COLO668 (cell line): ENCODE results near the gene DPP6.

Source experiments
- DNase-seq: peaks from one replicate; lab custom pipeline; 2025; ENCODE audit not compliant: unreplicated experiment; lab: John Stamatoyannopoulos, UW

The DPP6 gene

DNA sequence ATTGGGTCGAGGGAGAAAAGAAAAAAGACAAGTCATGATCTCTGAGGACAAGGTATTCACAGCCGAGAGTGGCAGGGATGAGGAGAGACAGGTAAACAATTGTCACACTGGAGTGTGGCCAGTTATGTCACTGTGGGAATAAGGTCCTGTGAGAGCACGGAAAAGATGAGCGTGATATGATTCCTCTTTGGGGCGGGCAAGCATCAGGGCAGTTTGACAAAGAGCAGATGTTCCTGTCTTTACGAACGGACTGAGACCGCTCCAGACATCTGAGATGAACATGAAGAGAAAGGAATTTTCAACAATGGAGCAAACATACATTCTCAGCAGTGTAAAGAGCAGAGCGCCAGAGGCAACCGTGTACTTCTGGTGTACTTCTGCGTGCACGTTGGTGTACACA, 278.1 kb downstream of the DPP6 start:
- no peak for DNase-seq

DNA sequence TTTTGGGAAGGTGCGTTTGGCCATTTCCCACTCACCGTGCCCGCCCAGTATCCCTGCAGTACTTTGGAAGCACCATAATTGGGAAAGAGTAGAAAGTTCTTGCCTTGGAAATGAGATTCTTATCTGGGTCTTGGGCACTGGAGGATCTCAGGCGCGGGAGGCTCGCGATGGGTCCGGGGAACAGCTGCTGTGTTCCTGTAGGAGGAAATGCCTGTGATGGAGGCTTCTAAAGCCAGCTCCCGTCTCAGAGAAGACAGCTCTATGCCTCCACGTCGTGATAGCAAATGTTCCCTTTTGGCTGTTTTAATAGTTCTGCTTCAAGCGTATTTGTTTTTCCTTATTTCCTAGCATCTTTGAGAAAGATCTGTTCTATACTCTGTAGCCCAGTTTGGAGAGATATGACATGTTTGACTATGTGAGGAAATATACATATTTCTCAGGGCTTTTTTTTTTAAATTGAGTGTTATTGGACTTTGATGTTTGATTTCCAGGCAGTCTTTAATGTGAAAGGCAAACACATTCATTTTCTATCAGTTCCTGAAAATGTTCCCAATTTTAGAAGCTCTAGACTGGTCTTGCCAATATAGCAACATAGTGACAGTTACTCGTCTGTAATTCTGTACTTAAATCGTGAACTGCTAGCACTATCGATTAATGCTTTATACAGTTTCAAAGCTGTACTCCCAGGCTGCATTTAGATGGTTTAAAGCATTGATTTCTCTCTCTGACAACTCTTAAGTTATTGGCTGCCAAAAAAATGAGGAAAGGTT, 280.8 kb downstream of the DPP6 start:
- no peak for DNase-seq

DNA sequence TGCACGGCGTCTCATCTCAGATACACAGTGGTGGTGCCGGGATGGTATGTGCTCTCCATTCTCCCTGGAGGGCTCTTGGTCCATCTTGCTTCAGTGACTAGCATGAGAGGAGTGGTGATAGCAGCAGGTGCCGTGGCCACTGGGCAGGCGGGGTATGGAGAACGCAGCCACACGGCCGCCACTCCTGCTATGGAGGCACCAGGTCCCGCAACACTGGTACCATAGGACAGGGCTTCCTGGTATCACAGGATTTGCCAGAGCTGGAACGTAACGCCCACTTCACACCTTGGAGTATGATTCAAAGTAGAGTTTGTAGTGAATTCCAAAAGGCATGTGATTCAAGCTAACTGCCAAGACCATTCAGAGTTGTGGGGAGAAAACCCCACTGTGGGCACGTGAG, 284.1 kb downstream of the DPP6 start:
- no peak for DNase-seq

DNA sequence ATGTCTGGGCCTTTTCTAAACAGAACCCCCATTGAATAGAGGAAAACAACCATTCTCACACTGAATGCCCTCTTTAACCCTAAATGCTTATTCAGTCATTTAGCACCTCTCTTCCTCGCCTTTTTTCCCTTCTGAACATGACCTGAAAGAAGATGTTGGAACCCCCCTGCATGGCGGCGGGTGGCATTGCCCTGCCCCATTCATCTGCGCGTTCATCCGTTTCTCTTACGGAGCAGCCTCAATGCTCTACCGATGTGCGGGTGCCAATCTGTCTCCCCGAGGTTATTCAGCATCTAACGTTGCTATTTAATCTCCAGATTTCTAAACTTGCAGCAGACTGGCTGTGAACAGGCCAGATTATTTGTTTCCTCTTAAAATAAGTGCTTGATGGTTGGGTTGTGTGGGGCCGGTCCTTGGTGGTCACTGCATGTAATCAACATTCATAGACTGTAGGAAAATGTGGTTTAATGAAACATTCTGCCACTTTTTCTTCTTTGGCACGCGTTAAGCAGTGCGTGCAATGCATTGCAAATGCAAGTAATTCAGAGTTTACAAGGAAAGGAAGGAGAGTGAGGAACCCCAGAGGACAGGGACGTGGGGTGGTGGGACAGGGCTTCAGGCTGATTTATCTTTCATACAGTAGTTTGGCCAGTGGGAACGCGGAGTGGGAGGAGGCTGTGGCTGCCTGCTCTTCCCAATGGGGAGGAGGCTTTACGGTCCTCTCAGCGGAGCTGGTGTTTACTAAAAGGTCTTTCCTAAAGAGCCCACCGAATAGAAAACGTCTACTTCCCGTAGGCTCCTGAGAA, 286.7 kb downstream of the DPP6 start:
- no peak for DNase-seq

DNA sequence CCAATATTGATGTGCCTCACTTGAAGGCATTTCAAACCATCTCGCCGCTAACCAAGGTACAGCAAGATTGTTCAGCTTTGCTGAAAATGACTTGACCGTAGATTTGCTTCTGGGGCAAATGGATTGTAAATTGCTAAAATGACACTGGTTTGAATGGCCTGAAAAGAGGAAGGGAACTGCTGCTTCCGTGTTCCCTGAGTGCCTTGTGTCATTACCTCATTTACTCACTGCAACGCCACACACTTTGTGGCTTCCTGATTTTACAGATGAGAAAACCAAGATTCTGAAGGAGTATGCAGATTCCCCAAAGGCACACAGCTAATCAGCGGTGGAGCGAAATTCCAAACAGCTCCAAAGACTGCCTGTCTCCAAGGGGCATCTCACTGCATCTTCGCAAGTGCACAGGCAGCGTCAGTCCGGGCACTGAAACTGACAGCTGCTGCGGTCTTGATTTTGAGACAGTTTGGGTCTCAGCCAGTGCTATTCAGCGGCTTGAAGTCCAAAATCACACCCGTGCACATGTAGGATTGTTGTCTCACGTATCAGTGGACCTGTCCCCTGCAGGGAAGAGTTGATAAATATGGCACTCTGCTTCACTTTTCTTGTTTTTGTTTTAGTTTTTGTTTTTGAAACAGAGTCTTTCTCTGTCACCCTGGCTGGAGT, 290.9 kb downstream of the DPP6 start:
- DNase-seq, result no peak

DNA sequence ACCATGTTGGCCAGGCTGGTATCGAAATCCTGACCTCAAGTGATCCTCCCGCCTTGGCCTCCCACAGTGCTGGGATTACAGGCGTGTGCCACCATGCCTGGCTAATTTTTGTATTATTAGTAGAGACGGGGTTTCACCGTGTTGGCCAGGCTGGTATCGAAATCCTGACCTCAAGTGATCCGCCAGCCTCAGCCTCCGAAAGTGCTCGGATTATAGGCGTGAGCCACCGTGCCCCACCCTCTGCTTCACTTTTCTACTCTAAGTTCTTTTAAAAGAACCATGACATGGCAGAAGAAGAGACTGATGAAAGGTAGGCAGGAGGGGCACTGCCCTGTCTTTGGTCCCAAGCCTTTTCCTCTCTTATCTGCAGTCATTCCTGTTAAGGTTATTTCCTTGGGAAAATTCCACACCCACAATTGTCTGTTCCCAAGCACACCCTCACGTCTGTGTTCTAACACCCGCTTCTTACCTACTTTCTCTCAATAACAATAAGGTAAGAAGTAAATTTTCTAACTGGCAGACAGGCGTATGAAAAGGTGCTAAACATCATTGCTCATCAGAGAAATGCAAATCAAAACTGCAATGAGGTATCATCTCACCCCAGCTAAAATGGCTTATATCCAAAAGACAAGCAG, 291.7 kb downstream of the DPP6 start:
- no peak for DNase-seq

DNA sequence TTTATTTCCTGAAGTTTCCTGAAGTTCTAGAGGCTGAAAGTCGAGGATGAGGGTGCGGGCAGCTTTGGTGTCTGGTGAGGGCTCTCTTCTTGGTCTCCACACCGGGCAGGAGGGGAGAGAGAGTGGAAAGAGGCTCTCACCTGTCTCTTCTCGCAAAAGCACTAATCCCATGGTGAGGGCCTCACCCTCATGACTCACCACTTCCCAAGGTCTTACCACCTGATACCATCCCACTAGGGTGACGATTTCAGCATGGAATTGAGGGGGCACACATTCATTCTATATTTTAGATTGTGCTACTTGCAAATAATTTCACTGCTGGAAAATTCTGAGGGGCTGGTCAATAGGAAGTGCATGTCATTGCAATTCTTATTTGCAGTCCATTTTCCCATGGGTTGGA, 292.9 kb downstream of the DPP6 start:
- no peak for DNase-seq

DNA sequence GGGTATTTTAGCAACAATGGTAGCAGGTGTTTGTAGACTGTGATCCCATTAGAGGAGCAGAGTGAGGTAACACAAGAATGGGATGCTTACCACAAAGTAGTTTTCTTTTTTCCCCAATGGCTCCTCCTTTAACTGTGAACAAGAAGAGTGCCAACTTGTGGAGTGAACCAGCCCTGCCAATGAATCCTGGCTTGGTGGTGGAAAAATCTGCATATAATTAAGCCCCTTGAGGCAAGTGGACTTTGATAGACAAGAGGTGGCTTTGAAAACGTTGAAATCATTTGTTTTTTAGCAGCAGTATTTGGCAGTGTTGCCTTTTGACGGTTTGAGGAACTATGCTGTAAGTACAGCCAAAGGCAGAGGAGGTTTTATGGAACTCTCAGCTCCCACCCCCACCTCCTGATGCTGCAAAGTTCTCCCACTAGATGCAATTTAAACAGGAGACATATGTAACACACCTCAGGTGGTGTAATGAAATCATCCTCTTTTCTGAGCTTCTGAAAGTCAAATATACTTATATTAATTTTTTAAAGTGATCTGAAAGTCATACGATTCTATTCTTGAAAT, 295.6 kb downstream of the DPP6 start:
- no peak for DNase-seq

DNA sequence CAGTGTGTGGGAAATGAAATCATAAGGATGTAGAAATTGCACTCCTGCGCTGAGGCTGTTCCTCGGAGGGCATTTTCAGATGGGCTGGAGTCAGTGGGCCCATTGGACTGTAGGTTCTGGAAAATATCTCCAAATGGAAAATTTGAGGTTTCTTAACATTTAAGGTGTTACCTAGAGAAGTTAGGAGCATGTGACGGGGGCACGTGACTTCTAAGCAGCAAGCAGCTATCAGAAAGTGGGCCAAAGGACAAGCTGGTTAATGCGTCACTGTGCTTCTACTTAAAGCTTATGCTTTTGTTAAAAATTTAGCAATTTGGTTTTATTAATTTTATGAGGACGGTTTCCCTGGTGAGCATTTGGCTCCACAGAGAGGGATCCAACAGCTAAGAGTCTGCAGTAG, 298.7 kb downstream of the DPP6 start:
- DNase-seq, result no peak

DNA sequence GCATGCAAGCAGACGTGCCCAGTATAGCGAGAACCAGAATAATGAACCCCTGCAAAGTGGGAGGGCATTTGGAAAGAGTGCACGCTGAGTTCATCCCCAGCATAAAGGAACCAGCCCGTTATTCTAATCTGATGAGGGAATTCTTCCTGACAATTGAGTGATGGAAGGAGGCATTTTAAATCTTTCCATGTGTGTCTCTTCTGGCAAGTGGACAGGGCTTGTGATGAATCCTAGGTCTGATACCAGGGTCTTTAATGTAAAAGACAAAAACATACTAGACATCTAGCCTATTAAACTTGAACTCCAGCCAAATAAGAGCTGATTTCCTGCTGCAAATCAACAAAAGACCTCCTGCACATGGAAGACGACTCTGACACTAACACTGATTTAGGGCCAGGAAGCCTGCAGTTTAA, 301.2 kb downstream of the DPP6 start:
- DNase-seq, result no peak

DNA sequence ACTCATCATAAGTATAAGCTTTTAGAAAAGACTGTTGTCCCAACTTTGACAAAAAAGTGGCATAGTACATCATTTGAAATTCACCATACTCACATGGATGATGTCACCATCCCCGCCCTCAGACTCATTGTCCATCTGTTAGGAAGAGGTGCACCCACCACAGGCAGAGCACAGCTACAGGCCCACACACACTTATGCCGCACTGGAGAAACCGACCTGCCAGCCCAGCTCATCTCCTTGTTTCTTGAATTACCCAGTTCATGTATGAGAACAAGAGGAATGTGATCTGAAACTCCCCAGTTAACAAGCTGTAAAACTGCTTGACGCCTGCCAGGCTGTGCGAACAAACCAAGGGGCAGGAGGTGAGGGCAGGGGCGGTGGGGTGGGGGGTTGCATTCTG, 312.0 kb downstream of the DPP6 start:
- no peak for DNase-seq

DNA sequence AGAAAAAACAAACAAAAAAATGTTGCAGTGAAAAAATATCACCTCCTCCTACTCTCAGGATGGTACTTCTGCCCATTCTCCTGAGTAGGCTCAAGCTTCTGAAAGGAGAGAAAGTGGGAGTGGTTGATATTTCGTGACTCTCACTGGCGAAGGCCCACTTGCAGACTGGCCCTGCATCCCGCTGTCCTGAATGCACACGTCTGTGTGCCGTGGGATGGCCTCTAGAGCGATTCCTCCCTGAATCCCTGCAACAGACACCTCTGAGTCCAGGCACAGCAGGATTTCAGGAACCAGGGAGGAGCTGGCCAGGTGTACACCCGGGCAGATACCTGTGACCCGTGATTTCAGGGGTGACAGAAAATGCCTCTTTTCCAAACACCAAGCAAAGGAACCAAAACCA, 319.2 kb downstream of the DPP6 start:
- no peak for DNase-seq

DNA sequence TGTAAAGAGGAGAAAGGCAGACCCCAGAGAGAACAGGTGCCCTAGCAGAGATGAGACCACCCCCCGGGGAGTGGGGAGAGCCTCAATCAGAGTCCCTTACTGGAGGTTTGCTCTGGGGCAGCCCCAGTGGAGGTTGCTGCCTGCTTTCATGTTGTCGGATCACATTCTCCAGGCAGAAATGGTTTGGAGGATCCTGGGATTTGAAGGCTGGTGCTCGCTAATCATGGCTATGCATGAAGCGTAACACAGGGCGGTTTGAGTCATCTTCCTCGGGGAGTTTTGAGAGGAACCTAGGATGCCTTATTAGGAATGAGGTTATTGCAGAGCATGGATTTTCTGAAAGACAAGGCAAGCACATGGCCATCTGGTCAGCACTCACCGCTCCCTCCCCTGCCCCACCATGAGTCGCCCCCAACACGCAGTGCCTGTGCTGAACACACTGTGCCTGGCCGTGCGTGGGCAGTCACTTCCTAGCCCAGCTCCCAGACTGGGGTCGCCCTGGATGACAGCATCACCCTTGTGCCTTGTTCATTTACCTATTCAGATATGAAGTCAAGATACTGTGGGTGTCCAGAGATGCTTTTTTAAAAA, 319.9 kb downstream of the DPP6 start:
- DNase-seq, result no peak

DNA sequence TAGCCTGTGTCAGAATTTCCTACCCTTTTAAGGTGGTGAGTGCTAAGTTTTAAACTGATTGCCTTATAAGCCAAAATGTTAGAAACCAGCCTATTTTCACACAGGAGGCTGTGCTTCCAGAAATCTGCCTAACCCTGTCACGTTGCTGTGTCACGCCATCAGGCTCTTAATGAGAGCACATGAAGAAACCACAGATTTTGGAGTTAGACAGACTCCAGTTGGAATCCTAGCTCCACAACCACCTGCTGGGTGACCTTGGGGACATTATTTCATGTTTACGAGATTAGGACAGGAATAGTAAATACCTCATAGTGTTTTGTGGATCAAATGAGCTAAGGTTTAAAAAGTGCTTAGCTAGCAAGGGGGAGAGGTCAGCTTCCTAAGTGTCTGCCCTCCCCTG, 321.8 kb downstream of the DPP6 start:
- no peak for DNase-seq

DNA sequence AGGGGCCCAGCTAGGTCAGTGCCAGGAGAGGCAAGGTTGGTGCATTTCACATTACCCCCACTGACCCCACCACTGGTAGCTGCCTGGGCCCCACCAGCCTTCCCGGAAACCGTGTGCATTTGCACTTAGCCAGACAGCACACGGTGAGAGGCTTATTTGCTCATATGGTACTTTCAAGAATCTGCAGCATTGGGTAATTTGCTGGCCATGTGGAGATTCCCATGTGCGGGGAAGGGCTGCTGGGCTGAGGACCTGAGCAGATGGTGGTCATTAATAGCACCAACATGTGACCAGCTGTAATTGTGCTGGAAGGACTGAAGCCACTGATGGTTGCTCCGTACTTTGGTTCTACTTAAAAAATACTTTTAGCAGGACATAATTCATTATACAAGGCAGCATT, 323.8 kb downstream of the DPP6 start:
- DNase-seq, result no peak

DNA sequence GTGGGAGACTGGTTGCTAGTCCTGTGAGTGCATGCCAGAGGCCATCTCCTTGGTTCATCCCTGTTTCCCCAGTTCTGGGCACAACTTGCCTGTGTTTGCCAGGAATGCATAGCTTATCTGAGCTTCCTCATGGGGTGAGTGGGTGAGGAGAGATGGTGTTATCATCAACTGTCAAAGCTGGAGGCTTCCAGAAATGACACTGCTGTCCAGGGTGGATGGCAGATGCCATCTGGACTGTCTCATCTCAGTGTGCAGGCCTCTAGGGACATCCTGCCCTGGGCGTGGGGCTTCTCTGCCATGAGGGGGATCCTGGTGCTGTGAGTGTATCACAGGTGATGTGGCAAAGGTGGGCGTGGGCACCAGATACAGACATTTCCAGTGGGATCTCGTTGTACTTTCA, 328.6 kb downstream of the DPP6 start:
- no peak for DNase-seq

DNA sequence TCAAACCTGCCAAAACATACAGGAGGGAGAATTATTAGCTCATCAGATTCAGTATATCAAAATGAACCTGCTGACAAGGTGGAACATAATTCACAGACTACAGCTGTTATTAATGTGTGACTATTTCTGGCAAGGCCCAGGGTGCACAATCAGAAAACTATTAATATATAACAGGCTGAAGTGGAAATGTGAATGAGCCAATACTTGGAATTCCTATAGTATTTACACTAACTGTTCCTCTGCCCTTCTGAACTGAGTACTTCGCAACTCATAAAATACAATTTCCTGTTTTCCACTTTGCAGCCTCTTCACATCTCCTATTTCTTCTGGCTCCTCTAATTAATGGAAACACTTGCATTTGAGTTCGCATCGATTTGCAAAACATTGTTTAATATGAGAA, 330.8 kb downstream of the DPP6 start:
- DNase-seq, result no peak

DNA sequence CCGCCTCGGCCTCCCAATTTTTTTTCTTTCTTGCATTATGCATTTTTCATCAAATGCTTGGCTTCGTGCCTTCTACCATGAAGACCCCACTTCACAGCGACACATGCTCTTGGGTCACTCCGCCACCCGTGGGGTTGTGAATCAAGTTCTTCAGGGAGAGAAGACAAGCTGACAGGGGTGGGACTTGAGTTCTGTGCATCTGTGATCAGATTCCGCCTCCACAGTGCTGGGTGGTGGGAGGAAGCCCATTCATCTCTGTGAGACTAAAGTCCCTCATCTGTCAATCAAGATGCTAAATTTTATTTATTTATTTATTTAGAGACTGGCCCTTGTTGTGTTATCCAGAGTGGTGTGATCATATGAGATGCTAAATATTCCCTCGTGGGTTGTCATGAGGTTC, 333.0 kb downstream of the DPP6 start:
- no peak for DNase-seq

DNA sequence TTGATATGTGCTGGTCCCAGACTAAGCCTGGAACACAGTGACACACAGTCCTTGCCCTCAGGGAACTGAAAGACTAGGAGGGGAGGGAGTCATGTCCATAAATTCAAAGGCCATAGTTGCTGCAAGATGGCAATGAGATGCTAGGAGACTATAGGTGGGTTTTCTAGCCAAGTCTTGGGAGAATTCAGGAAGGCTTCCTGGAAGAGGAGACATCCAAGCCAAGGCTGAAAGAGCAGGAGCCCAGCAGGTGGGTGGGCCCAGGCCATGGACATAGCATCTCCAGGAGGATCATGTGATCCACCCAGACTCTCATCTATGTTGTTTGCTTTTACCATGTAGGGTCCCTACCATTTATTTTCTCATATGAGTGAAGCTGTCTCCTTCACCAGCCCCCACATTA, 335.1 kb downstream of the DPP6 start:
- no peak for DNase-seq

DNA sequence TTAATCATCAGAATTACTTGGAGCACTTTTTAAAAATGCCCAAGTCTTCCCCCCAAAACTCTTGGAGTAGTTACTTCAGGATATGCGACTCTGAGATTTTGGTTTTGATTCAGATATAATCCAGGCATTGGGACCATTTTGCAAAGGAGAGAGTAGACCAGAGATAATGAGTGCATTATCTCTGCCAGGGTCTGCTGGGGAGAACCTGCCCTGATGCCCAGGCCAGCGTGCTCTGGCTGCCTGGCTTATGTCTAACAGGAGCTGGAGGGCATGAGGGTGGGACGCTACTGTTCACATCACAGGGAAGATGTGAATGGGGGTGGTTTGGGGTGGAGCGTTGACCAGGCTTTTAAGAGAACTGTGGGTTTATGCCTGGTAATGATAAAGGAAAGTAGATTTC, 336.2 kb downstream of the DPP6 start:
- no peak for DNase-seq

DNA sequence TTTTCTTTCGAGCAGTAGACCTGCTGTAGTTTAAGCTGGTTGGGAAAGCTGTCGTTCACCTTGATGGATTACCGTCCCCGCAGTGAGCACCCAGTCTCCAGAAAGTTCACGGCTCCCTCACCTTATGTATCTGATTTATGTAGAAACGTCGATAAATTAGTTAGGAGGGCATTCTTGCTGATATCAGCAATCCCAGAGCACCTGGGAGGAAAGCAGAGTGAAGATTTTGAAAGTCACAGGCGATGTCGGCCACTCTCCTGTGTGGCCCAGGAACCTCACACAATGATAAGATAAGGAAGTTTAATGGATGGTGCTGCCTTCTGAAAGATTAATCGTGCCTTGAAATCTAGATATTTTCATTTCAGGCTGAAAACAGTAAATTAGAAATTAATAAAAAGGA, 336.8 kb downstream of the DPP6 start:
- DNase-seq, result no peak
